HG03565 (cell line): ENCODE data around the gene DNAH2.
"Not testable (repeated sequence)": the region's sequence is repeated elsewhere in the genome, so short reads cannot be mapped to it uniquely, and the experiment has no call there.

ENCODE experiments used
- ATAC-seq: cut with Tn5 transposase; IDR thresholded peaks from one replicate; pipeline ENCODE4 v1.9.1; 2021; ENCODE audit warnings: mild to moderate bottlenecking, moderate library complexity; ENCODE audit not compliant: unreplicated experiment

The DNAH2 gene

DNA sequence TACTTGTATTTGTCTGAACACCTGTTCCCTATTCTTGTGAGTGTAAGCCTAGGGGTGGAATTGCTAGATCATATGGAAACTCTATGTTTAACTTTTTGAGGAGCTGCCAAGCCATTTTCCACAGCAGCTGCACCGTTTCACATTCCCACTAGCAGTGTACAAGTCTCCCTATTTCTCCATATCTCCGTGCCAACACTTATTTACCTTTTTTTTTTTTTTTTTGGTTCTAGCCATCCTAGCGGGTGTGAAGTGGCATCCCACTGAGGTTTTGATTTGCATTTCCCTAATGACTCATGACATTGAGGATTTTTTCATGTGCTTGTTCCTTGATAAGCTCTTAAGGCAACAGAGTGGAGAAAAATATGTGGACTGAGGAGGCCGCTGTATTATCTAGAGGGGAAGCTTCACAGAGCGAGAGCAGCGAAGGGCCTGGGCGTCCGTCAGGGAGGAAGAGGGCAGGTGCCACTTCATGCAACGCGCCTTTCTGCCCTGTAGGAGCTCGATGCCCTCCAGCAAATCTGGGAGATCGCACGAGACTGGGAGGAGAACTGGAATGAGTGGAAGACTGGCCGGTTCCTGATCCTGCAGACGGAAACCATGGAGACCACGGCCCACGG is 50.0 kb downstream of the DNAH2 start:
- ATAC-seq = no peak

DNA sequence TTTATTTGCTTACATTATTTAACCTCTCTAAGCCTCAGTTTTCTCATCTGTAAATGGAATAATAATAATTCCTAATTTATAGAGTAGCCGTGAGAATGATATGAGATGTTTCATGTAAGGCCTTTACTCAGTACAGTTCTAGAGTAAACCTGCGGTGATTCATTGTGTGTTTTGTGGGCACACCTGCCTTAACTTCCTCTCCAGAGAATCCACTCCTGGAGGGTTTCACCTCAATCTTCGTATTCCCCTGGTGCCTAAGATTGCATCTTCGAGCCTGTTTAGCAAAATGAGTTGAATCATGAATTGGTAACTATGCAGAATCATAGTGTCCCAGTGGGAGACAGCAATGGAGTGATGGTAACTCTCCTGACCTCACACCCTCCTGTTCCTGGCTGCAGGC is 52.3 kb downstream of the DNAH2 start:
- ATAC-seq = no peak

DNA sequence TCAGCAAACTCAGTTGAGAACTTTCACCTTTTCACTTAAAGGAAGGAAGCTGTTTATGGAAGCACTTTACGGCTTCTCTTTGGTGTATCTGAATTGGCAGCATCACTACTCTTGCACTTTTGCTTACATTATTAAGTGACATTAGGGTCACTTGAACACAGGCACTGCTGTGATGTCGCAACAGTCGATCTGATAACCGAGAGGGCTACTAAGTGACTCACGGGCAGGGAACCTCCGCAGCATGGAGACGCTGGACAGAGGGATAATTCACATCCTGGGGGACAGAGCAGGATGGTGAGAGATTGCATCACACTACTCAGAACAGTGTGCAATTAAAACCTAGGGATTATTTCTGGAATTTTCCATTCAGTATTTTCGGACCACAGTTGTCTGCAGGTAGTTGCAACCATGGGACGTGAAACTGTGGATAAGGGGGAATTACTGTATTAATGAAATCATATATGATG is 56.5 kb downstream of the DNAH2 start:
- ATAC-seq = no peak

DNA sequence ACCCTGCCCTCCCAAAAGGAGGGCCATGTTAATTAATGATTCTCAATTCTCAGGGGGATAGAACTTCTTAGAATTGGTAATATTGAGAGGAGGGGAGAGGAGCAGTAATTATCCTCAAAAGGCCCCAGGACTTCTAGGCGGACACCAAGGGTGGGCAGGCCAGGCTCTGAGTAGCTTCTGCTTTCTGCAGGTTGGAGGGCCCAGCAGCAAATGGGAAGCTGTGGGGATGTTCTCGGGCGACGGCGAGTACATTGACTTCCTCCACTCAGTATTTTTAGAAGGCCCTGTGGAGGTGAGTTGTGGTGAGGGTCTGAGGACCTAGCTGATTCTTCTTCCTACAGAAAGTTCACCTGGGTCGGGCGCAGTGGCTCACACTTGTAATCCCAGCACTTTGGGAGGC is 57.5 kb downstream of the DNAH2 start:
- no peak for ATAC-seq

DNA sequence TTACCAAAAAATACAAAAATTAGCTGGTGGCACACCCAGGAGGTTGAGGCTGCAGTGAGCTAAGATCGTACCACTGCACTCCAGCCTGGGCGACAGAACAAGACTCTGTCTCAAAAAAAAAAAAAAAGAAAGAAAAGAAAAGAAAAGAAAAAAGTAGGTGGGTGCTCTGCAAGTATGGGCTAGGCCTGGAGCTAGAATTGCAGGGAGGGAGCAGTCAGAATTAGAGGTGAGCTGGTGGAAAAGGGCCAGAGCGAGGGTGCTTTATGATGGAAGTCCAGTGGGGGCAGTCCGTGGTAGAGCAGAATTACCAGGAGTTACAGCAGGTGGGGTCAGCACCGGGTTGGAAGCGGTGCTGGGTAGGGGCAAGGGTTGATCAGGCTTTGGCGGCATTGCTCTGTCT is 59.5 kb downstream of the DNAH2 start:
- no peak for ATAC-seq

DNA sequence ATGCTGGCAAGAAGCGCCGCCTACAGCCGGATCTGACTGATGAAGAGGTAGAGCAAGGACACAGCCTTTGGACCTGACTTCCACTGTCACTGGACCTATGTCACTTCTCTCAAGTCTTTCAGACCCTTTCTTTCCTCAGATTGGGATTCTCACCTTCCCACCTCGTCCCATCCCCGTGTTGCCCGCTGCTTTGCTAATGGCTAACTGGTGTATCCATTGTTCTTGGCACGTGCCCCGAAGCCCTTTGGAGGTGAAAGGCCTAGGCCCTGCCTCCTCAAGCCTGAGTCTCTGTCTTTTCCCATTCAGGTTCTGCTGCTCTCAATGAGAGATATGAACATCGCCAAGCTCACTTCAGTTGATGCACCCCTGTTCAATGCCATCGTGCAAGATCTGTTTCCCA is 63.2 kb downstream of the DNAH2 start:
- no peak for ATAC-seq

DNA sequence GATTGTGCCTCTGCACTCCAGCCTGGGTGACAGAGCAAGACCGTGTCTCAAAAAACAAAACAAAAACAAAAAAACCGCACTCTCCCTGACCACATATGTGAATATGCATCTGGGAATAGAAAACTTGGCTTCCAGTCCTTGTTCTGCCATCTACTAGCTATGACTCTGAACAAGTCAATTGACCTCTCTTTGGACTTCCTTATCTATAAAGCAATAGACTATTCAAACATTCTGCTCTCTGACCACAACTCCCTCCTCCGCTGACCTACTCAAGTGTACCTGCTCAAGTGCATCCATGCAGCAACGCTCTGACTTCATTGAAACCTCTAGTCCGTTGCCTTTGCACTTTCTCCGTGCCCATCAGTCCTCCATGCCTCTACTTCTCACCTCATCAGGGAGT is 63.9 kb downstream of the DNAH2 start:
- peak; percentile 68 for ATAC-seq

DNA sequence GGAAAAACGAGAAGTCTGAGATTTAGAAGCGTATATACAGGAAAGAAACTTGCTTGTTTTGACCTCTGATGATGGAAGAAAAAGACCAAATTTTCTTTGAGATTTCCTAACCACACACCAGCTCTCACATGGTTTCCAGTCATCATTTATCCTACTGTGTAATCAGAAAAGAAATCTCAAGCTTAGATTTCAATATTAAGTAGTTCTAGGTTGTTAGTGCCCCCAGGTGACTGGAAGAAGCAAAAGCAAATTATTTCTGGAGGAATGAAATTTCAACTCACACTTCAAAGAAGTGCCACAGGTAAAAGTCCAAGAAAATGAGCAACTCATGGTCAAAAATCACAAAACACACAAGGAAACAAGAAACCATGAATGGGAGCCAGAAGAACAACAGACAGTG is 64.7 kb downstream of the DNAH2 start:
- ATAC-seq = no peak

DNA sequence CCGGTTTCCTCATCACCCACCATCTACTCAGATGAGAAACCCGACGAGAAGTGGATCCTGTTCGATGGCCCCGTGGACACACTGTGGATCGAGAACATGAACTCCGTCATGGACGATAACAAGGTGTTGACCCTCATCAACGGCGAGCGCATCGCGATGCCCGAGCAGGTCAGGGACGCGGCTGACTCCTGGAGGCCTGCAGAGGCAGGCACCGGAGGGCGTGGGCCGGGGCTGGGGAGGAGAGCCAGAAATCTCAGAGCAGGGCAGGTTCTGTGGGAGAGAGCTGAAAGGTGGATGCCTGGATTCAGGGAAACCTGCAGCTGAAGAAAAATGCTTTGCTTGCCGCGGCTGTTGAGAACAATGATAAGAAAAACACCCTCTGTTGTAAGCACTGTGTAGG is 69.3 kb downstream of the DNAH2 start:
- no peak for ATAC-seq

DNA sequence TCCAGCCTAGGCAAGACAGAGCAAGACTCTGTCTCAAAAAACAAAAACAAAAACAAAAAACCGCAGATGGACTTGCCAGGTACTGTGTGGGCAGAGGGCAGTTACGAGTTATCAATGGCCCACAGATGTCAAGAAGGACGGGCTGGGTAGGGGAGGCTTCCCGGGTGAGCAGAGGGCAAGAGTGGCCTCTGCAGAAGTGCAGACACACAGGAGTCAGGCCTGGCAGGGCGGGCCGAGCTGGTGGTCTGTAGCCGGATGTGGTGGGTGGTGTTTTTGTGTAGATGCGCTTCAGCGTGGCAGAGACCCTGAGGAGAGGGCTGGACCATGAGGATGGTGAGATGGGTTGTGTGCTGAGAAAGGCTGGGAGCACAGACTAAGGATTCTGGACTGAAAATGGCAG is 71.6 kb downstream of the DNAH2 start:
- ATAC-seq = no peak

DNA sequence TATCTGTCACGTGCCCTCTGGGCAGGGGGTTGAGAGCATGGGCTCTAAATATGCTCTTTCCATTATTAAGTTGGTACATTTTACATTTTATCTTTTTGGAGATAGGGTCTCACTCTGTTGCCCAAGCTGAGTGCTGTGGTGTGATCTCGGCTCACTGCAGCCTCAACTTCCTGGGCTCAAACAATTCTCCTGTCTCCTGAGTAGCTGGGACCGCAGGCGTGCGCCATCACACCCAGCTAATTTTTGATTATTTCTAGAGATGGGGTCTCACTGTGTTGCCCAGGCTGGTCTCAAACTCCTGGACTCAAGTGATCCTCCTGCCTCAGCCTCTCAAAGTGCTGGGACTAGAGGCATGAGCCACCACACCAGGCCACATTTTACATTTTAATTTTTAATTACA is 72.6 kb downstream of the DNAH2 start:
- no peak for ATAC-seq

DNA sequence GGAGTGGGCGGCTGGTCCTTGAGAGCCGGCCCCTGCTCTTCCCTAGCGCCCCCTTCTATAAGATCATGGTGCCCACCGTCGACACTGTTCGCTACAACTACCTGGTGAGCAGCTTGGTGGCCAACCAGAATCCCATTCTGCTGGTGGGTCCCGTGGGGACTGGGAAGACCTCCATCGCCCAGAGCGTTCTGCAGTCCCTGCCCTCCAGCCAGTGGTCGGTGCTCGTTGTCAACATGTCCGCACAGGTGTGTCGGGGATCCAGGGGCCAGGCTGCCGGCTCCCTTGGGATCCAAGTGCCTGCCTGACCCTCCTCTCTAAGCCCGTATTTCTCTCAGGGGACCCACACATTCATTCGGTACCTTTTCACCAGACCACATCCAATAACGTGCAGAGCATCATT is 75.1 kb downstream of the DNAH2 start:
- ATAC-seq = no peak

DNA sequence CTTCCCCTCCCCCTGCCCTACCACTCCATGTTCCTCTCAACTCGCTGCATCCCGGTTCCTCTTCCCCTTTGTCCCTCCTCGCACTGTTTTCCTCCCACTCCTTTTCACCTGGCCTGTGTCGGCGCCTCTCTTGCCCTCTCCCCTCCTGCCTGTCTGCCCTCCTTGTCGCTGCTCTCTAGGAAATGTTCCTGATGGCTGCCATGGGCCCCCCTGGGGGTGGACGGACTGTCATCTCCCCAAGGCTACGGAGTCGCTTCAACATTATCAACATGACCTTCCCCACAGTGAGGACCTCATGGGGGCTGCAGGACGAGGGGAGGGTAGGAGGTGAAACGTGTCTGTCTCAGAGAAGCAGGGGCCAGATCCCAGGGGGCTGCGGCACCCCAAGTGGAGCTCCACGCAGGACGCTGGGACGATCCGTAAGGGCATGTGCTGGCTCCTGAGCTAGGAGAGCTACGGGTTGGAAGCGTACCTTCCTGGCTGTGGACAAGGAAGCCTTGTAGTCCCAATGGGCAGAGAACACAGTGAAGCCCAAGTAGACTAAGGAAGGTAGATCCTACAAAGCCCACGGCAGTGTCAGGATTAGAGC is 76.6 kb downstream of the DNAH2 start:
- no peak for ATAC-seq

DNA sequence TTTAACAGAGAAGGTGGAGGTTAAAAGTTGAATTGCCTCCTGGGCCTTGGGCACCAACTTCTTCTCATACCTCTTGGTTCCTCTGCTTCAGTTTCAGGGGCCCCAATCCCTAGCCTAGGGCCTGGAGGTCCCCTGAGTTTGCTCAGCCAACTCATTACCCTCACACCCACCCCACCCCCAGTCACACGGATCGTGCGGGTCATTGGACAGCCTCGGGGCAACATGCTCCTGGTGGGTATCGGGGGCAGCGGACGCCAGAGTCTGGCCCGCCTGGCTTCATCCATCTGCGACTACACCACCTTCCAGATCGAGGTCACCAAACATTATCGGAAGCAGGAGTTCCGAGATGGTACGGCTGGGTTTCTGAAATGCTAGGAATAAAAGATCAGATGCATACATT is 80.4 kb downstream of the DNAH2 start:
- no peak for ATAC-seq

DNA sequence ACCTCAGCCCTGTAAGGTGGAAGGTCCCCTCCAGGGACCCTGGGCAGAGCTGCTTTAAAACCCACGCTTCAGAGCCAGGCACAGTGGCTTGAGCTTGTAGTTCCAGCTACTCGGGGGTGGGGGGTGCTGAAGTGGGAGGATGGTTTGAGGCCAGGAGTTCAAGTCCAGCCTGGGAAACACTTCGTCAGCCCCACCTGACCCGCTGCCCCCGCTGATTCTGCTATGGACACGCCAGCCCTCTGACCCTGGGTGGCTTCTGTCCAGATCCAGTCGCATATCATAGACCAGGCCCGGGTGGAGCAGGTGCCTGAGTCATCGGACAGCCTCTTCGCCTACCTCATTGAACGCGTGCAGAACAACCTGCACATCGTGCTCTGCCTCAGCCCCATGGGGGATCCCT is 81.3 kb downstream of the DNAH2 start:
- no peak for ATAC-seq

DNA sequence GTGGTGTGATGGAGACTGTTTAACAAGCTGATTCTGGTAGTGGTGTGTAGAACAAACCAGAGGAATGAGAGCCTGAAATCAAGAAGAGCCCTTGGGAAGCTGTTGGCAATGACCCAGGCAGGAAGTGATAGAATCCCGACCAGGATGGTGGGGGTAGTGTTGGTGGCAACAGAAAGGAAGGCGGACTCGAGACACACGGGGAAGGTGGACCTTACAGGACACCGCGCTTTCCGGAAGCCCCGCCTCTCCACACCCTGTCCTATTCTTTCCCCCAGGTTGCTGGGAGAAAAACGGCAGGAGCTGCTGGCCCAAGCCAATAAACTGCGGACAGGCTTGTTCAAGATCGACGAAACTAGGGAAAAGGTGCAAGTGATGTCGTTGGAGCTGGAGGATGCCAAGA is 86.4 kb downstream of the DNAH2 start:
- no peak for ATAC-seq

DNA sequence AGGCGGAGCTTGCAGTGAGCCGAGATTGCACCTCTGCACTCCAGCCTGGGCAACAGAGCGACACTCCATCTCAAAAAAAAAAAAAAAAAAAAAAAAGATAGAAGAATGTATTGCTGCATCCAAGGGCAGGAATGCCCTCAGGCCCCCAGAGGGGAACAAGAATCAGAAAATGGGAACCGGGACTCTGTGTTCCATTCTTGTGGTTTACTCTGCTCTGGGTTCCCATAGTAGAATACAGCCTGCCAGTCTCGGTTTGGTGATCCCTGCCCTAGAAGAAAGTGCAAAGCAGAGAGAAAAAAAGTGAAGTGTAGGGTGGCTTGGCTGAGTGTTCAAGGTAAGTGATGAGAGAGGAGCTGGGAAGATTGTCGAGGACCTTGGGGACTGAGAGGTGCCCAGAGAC is 89.0 kb downstream of the DNAH2 start:
- no peak for ATAC-seq

DNA sequence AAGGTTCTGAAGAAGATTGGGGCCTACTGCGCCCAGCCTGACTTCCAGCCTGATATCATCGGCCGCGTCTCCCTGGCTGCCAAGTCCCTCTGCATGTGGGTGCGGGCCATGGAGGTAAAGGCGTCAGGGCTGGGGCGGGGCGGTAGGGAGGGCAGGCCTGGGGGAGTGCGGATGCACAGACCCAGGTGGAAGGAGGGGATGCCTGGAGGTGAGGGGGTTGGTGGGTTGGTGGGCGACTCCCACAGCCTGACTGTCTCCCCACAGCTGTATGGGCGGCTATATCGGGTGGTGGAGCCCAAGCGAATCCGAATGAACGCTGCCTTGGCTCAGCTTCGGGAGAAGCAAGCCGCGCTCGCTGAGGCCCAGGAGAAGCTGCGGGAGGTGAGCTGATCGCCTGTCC is 89.7 kb downstream of the DNAH2 start:
- ATAC-seq = no peak

DNA sequence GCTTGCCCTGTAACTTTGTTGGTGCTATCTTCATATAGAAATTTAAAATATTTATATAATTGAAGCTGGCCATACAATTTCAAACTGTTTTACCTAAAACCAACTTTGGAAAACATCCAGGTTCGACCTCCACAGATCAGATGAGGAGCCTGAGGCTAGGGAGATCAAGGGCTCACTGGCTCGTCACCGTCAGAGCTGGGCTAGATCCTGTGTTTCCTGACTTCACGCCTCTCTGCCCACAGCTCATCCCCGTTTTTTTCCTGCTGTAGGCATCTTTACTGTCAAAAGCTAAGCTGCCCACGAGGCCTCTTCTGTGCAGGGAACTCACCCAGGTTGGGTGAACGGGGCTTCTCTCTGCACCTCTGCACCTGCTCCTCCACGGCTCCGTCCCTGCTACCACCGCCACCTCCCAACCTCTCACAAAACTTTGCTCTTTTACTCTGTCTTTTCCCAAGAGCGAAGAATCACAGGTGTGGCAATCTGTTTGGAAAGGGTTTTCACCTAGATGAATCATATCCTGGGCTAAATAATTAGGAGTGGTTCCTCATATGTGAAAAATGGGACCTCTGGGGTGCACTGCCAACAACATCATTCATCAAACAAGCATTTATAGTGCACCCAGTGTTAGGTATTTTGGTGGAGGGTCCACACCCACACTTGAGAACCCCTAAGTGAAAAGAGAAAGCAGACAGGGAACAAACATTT is 91.7 kb downstream of the DNAH2 start:
- ATAC-seq = no peak

DNA sequence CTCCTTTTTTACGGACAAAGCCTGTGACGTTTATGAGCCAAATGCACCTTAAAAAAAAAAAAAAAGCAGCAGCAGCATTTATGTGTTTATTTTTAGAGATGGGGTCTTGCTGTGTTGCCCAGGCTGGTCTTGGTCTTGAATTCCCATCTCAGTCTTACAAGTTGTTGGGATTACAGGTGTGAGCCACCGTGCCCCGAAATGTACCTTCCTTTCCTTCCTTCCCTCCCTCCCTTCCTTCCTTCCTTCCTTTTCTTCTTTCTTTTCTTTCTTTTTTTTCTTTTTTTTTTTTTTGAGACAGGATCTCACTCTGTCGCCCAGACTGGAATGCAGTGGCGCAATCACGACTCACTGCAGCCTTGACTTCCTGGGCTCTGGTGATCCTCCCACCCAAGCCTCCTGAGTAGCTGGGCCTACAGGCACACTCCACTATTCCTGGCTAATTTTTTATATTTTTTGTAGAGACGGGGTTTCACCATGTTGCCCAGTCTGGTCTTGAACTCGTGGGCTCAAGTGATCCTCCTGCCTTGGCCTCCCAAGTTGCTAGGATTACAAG is 92.3 kb downstream of the DNAH2 start:
- ATAC-seq = not testable (repeated sequence)

DNA sequence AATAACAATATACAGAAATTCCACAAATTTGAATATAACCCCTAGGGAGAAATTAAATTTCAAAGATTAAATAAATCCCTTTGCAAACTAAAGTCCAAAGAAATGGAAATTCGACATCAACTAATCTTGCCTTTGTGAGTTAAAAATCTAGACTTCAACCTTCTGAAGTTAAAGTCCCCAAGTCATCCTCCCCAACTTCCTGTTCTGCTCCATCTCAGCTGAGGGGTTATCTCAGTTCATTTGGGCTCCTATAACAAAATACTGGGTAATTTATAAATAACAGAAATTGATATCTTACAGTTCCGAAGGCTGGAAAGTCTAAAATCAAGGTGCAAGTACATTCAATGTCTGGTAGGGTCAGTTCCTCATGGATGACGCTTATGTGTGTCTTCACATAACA is 93.7 kb downstream of the DNAH2 start:
- ATAC-seq = no peak

DNA sequence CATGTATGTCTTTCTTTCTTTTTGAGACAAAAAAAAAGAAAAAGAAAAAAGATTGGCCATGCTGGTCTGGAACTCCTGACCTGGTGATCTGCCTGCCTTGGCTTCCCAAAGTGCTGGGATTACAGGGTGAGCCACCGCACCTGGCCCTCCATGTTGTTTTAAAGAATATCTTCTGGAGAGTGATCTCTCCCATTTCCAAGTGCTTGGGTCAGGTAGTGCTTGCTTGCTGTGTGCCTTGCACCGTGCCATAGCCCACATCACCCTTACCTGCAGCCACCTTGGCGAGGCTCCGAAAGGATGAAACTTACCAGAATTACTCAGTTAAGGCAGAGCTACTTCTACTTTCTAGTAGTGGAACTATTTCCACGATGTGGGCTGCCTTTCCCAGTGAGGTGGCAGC is 97.4 kb downstream of the DNAH2 start:
- no peak for ATAC-seq
